DOHH2 (cell line): ENCODE results near the gene KCNIP4.

Experiments
- H3F3A ChIP-seq: fragments of 200-600 bp; sonication (generic), shearing (Covaris generic); 2 replicates; pipeline ENCODE4 v1.6.0; 2016; ENCODE audit warnings: antibody characterized with exemption, mild to moderate bottlenecking; ENCODE audit not compliant: control insufficient read depth, insufficient read depth
- H3K27ac ChIP-seq: fragments of 200-600 bp; sonication (generic); 2 replicates; pipeline ENCODE4 v1.5.1; 2014; ENCODE audit warnings: low read depth, mild to moderate bottlenecking, low read length, moderate library complexity
- H3K27me3 ChIP-seq: fragments of 200-600 bp; sonication (generic); 2 replicates; pipeline ENCODE4 v1.6.1; 2014; ENCODE audit warnings: mild to moderate bottlenecking, low read length, mixed read lengths; ENCODE audit not compliant: control insufficient read depth
- H3K36me3 ChIP-seq: fragments of 200-600 bp; sonication (generic); 2 replicates; pipeline ENCODE4 v1.6.1; 2014; ENCODE audit warnings: mild to moderate bottlenecking, low read length, moderate library complexity, mixed read lengths; ENCODE audit not compliant: control insufficient read depth
- H3K4me1 ChIP-seq: fragments of 200-600 bp; sonication (generic); 2 replicates; pipeline ENCODE4 v1.6.1; 2014; ENCODE audit warnings: mild to moderate bottlenecking, low read length, mixed read lengths; ENCODE audit not compliant: control insufficient read depth
- H3K4me2 ChIP-seq: fragments of 200-600 bp; sonication (generic); 2 replicates; pipeline ENCODE4 v1.6.0; 2014; ENCODE audit warnings: mild to moderate bottlenecking, low read length, moderate library complexity
- H3K4me3 ChIP-seq: fragments of 200-600 bp; sonication (generic); 2 replicates; pipeline ENCODE4 v1.5.1; 2014; ENCODE audit warnings: mild to moderate bottlenecking, low read length, mixed read lengths
- H3K79me2 ChIP-seq: fragments of 200-600 bp; sonication (generic); 2 replicates; pipeline ENCODE4 v1.6.1; 2014; ENCODE audit warnings: mild to moderate bottlenecking, low read length, mixed read lengths; ENCODE audit not compliant: control insufficient read depth
- H3K9me2 ChIP-seq: fragments of 200-600 bp; sonication (generic); replicated peaks from 2 replicates; pipeline ENCODE4 v1.6.1; 2014; ENCODE audit warnings: mild to moderate bottlenecking, low read length, mixed read lengths; ENCODE audit not compliant: control insufficient read depth
- H3K9me3 ChIP-seq: fragments of 200-600 bp; sonication (generic); 2 replicates; pipeline ENCODE4 v1.6.1; 2014; ENCODE audit warnings: antibody characterized with exemption, low read length, mixed read lengths; ENCODE audit not compliant: control insufficient read depth, insufficient read depth
- H4K20me1 ChIP-seq: fragments of 200-600 bp; sonication (generic); 2 replicates; pipeline ENCODE4 v1.6.0; 2014; ENCODE audit warnings: low read depth, mild to moderate bottlenecking, antibody characterized with exemption, low read length, moderate library complexity; ENCODE audit not compliant: control insufficient read depth, insufficient read depth
- EZH2phosphoT487 ChIP-seq: fragments of 200-600 bp; sonication (generic); IDR thresholded peaks from 2 replicates; pipeline ENCODE4 v1.6.1; 2017; ENCODE audit warnings: borderline replicate concordance, mild to moderate bottlenecking, antibody characterized with exemption, low read length, moderate library complexity, mixed read lengths
- TF ChIP-seq, protein P1 (sequence below): fragments of 200-600 bp; sonication (generic); IDR thresholded peaks from one replicate; pipeline ENCODE4 v1.5.1; 2014; ENCODE audit warnings: antibody characterized with exemption, mild to moderate bottlenecking, low read depth, low read length; ENCODE audit not compliant: poor library complexity, severe bottlenecking

Gene KCNIP4

DNA sequence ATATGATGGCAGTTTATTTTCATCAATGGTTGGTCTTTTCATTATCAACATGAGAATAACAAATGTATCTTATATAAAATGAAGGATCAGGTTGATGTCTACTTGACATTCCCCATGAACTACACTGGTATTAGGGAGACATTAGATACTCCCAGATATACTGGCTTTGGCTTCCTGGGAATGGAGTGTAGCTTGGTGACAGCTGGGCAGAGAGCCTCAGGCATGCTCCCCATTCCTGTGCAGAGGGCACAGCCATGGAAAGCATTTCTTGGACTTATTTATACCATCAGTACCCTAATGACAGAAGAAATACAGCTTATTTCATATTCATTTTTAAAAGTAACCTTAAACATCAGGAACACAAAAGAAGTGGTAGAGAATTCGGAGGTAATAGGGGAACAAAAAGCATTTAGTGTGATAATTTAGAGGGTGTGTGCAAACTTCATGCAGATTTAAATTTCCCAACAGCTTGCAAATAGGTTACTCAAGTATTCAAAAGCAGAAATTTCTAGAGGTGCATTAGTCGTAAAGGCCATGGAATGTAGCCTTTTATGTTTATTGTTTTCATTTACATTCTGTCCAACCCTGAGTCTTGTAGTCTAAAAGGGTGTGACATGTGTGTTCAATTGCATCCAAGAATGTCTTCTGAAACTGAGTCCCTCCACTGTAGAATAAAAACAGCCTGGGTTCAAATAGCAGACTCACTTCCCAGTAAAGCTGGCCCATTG lies 573.8 kb downstream of the KCNIP4 start:
- no peaks in the 10 kb centered on the region for H3K27me3 ChIP-seq
- H3K4me2 ChIP-seq, result no peak overlapping the region
- H3K27ac ChIP-seq, result no peak overlapping the region
- H3K9me2 ChIP-seq, result no peaks in the 10 kb centered on the region
- H3K4me3 ChIP-seq, result no peak overlapping the region
- H3K9me3 ChIP-seq, result no peaks in the 10 kb centered on the region
- no peaks in the 10 kb centered on the region for H4K20me1 ChIP-seq
- no peaks in the 10 kb centered on the region for H3K79me2 ChIP-seq
- TF ChIP-seq, protein P1, sequence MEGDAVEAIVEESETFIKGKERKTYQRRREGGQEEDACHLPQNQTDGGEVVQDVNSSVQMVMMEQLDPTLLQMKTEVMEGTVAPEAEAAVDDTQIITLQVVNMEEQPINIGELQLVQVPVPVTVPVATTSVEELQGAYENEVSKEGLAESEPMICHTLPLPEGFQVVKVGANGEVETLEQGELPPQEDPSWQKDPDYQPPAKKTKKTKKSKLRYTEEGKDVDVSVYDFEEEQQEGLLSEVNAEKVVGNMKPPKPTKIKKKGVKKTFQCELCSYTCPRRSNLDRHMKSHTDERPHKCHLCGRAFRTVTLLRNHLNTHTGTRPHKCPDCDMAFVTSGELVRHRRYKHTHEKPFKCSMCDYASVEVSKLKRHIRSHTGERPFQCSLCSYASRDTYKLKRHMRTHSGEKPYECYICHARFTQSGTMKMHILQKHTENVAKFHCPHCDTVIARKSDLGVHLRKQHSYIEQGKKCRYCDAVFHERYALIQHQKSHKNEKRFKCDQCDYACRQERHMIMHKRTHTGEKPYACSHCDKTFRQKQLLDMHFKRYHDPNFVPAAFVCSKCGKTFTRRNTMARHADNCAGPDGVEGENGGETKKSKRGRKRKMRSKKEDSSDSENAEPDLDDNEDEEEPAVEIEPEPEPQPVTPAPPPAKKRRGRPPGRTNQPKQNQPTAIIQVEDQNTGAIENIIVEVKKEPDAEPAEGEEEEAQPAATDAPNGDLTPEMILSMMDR, result no peak
- no peak for TF ChIP-seq EZH2phosphoT487
- no peaks in the 10 kb centered on the region for H3K36me3 ChIP-seq
- H3F3A ChIP-seq, result no peaks in the 10 kb centered on the region
- H3K4me1 ChIP-seq, result no peaks in the 10 kb centered on the region

- Histone ChIP-seq H3K9me2 (no peaks in the 10 kb centered on the region), H4K20me1 (no peaks in the 10 kb centered on the region), H3K9me3 (no peaks in the 10 kb centered on the region)
Observed at GRCh38 chr4:21367567-21367966, 581.0 kb downstream of the KCNIP4 start.

GRCh38 chr4:21366840-21367239 lies 581.7 kb downstream of the KCNIP4 start:
- Histone ChIP-seq H3K9me2 (no peaks in the 10 kb centered on the region), H3F3A (no peaks in the 10 kb centered on the region), H3K27ac (no peak overlapping the region), H3K4me3 (no peak overlapping the region), H3K79me2 (no peaks in the 10 kb centered on the region), H3K27me3 (no peaks in the 10 kb centered on the region), H3K4me2 (no peak overlapping the region), H3K9me3 (no peaks in the 10 kb centered on the region), H3K4me1 (no peaks in the 10 kb centered on the region), H3K36me3 (no peaks in the 10 kb centered on the region), H4K20me1 (no peaks in the 10 kb centered on the region)
- no peak for TF ChIP-seq EZH2phosphoT487
- TF ChIP-seq, protein P1, result no peak

More at GRCh38 chr4:21367567-21367966, 581.0 kb downstream of the KCNIP4 start:
- H3K27ac ChIP-seq, result no peak overlapping the region
- no peaks in the 10 kb centered on the region for H3K27me3 ChIP-seq
- H3F3A ChIP-seq, result no peaks in the 10 kb centered on the region
- no peaks in the 10 kb centered on the region for H3K36me3 ChIP-seq
- no peak overlapping the region for H3K4me2 ChIP-seq
- TF ChIP-seq EZH2phosphoT487, result no peak
- TF ChIP-seq, protein P1, result no peak
- no peak overlapping the region for H3K4me3 ChIP-seq
- H3K79me2 ChIP-seq, result no peaks in the 10 kb centered on the region
- no peaks in the 10 kb centered on the region for H3K4me1 ChIP-seq
